ENCODE results near the gene RNASE8. TPM values are rescaled to one million over a fixed set of nuclear protein-coding genes. Genes with fewer than 3 reads are reported as not detected.
A peak's percentile ranks its signal among the peaks of the same experiment; 100 is the strongest.

The RNASE8 gene
- total and polyA plus RNA-seq, 2 of the 8 experiments (the other 6 are each of a cell fraction or from before 2014, with no cell fraction given) = not detected

DNA sequence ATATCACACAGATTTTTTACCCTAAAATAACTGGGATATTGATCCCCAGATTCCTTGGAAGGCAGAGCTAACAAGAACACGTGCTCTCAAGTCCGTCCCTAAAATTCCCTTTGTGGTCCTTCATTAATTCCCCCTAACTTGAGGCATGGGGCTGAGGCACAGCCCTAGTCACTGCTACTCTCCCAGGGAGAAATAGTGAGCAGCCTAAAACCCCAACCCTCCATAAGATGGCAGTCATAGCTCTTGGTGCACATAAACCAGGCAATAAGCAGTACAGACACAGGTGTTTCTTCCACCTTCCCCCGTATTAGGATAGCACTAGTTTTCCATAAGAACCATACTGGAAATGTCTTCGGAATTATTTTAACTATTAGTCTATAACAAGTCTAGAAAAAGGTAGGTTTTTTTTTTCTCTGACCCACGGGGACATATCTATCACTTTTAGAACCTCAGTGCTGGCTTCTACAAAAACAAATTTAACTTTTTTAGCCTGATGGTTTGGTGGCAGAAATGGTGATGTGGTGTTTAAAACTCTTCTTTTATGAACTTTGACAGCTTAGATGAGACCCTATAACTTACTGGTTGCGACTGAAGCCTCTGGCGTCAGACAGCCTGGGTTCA lies 9.4 kb downstream of the RNASE8 start (continued):
- TF ChIP-seq, protein P1, sequence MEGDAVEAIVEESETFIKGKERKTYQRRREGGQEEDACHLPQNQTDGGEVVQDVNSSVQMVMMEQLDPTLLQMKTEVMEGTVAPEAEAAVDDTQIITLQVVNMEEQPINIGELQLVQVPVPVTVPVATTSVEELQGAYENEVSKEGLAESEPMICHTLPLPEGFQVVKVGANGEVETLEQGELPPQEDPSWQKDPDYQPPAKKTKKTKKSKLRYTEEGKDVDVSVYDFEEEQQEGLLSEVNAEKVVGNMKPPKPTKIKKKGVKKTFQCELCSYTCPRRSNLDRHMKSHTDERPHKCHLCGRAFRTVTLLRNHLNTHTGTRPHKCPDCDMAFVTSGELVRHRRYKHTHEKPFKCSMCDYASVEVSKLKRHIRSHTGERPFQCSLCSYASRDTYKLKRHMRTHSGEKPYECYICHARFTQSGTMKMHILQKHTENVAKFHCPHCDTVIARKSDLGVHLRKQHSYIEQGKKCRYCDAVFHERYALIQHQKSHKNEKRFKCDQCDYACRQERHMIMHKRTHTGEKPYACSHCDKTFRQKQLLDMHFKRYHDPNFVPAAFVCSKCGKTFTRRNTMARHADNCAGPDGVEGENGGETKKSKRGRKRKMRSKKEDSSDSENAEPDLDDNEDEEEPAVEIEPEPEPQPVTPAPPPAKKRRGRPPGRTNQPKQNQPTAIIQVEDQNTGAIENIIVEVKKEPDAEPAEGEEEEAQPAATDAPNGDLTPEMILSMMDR (IDR thresholded peaks at IDR 0.05; ENCODE audit: control extremely low read depth in 1 of 3, insufficient read depth in 1 of 3, low read depth in 1 of 3, low read length in 3 of 3) = peak in 2 of 3 experiments; percentile 51 to 55; a peak in 3 of 4 replicates
